HG03135 (cell line): ENCODE measurements around the gene DIMT1.

Experiments used
- ATAC-seq: cut with Tn5 transposase; IDR thresholded peaks from one replicate; pipeline ENCODE4 v1.9.1; 2021; ENCODE audit warnings: mild to moderate bottlenecking, moderate library complexity; ENCODE audit not compliant: unreplicated experiment

Gene DIMT1

DNA sequence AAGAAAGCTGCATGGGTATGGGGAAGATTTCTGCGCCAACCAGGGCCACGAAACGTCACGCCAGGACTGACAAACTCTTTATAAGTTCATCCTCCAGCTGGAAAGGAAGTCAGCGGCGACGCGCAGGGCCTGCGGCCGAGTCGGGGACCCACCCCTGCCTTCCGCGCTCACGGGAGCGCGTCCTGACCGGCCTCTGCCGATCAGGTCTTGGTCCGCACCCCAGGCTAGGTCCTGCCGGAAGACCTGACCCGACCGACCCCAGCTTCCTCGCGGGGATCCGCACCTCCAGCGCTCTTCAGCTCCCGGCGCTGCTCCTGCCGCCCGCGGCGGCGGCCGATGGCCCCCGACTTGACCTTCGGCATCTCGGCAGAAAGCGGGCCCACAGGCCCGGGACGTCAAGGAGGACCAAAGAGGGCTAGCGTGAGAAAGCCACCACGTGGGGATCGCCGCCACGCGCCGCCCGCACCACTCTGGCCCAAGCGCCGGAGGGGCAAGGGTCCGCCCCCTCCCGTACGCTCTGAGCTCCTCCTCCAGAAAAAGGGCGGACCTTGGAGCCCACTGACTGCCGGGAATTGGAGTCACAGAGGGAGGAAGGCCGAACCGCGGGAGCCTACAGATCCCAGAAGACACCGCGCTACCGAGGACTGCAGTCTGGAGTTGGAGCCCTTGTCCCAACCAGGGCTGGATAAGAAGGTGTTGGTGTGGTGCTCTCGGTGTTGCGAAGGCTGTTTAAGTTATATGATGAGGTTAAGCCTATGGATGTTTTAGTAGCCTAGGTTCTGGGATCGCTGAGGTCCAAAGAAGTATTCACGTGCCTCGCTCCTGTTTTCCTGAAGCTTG lies at the start of gene DIMT1:
Gene DIMT1 (minus strand): TSS at position 495 of the 840 bp plus-strand sequence. CDS start 133 bp downstream, at position 362.
- peak; percentile 98 for ATAC-seq

DNA sequence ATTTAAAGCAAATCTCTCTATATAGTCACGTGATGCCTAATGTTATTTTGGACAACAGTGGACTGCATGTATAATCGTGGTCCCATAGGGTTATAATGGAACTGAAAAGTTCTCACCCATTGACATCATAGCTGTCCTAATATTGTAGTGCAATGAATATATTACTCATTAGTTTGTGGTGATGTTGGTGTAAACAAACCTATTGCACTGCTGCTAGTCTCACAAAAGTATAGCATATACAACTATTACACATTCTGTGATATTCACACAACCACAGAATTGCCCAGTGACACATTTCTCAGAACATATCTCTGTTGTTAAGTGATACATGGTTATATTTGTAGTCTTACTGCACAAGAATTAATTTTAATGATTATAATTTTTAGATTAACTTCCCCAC lies 46.6 kb upstream of the DIMT1 start:
- no peak for ATAC-seq

DNA sequence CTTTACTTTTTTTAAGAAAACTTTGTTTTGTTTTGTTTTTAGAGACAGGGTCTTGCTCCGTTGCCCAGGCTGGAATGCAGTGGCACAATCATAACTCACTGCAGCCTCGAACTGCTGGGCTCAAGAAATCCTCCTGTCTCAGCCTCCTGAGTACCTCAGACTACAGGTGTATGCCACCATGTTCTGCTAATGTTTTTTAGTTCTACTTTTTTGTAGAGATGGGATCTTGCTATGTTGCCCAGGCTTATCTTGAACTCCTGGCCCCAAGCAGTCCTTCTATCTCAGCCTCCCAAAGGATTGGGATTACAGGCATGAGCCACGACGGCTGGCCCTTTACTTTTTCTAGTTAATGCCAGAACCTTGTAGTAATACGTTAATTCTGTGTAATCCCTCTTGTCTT lies 44.8 kb upstream of the DIMT1 start:
- no peak for ATAC-seq

DNA sequence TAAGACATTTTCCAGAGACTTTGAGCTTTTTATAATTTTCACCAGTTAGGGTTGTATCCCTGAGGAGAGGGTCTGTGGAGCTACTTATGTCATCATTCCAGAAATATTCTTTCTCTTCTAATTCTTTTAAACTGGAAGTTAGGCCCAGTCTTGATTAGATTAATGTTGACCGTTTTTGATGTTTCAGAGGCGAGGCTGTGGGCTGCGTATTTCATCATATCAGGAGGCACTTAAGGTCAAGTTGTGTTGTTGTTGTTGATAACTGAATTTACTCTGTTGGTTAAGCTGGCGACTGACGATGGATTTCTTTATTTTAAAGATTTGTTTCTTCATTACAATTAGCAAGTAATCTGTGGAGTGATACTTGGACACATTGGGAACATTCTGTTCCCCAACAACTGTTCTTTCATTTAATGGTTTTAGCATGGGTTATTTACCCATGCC lies 28.9 kb upstream of the DIMT1 start:
- no peak for ATAC-seq

DNA sequence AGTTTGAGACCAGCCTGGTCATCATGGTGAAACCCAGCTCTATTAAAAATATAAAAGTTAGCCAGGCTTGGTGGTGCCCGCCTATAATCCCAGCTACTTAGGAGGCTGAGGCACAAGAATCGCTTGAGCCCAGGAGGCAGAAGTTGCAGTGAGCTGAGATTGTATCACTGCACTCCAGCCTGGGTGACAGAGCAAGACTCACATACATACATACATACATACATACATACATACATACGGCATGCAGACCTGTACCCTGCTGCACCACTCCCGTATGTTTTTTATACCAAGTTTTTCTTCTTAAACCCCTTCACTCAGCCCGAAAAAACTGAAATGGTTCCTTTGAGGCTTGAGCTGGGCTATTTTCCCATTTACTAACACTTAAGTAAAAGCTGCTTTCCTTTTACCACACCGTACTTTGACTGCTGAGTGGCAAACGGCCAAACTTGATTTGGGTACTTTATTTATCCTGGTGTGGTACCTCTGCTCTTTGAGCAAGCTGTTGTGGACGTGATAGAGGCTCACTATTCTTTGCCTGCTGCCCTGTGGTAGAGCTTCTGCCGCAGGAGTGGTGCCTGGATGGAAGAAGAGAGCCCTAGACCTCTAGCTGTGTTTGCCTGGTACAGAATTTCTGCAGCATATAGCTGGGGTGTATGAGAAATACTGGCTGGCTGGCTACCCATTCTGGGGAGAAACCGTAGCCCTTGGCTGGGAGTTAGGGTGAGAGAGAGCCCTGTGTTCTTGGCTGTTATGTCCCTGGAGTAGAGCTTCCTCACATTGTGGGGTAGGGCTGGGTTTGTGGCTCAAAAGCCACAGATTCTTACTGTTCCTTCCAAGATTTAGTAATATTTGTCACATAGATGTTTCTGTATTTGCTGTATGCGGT lies 28.3 kb upstream of the DIMT1 start:
- no peak for ATAC-seq

DNA sequence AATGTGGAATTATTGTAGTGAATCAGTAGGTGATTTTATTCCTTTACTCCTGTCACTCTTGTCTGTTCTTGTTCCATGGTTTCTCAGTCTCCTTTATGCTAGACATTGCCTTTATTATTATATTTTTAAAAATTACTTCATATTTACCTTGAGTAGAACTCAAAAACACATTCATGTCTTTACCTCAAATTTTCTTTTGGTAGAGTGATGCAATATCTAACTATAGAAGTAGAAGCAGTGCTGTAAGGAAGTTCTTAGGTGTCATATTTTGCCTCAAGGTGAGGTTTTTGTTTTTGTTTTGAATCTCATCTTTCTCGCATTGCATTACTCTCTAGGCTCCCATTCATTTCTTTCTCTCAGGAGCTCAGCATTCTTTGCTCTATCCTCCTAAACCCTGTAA lies 21.1 kb upstream of the DIMT1 start:
- ATAC-seq, result no peak

DNA sequence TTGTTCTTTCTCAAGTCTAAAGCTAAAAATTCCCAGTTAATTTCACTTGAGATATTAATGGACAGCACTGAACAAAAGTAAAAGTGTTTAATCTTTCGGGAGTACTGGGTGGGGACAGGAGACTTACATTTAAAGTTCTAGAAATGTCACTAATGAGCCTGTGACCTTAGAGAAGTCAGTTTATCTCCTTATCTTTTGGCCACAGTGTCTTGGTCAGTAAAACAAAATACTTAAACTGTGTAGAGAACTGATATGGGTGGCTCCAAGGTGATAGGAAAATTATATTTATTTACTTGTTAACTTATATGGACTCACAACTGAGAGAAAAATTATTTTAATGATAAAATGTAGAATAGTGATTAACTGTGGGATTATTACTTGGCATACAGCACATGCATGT lies 17.7 kb upstream of the DIMT1 start:
- no peak for ATAC-seq

DNA sequence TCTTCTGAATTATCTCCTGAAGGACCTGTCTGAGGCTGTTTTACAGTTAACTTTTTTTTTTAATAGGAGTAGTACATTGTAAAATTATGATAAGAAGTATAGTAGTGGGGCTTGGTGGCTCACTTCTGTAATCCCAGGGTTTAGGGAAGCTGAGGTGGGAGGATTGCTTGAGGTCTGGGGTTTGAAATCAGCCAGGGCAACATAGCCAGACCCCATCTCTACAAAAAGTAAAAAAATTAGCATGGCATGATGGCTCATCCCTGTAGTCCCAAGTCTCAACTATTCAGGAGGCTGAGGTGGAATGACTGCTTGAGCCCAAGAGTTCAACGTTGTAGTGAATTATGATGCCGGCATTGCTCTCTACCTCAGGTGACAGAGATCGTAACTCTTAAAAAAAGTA lies 15.9 kb upstream of the DIMT1 start:
- no peak for ATAC-seq

DNA sequence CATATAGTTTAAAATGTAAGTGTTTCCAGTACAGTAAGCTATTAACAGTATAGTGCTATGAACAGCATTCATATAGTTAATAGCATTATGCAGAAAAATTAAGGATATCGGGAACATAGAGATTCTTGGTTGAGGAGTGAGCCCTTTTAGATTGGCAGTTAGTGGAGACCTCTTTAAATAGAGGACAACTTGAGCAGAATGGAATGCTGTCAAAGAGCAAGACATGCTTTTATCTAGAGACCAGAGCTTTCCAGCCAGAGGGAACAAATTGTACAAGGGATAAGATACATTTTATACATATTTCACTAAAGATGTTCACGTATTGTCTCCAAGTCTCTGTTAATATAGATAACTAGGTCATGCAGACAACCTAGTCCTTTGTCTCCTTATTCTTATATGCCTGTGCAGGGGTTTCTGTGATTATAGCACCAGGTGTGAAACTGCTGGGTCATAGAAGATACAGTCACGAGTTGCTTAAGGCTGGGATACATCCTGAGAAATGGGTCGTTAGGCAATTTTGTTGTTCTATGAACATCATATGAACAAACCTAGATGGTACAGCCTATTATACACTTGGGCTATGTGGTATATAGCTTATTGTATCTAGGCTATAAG lies 14.9 kb upstream of the DIMT1 start:
- ATAC-seq, result no peak

DNA sequence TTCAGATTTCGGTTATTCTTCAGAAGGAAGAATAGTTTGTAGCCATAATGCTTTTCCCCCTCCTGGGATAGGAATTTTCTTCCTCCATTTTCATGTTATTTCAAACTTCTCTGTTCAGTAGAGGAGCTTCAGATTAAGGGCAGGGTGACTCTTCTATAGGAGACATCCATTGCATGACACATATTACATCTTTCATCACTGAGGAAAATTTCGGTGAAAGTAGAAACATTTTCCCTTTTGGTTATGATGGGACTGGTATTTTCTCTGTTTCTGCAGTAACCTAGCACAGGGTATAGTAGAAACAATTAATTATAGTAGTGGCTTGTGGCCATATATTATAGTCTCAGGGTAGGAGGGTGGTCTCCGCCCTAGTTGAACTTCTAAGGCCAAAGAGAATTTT lies 10.0 kb upstream of the DIMT1 start:
- no peak for ATAC-seq

DNA sequence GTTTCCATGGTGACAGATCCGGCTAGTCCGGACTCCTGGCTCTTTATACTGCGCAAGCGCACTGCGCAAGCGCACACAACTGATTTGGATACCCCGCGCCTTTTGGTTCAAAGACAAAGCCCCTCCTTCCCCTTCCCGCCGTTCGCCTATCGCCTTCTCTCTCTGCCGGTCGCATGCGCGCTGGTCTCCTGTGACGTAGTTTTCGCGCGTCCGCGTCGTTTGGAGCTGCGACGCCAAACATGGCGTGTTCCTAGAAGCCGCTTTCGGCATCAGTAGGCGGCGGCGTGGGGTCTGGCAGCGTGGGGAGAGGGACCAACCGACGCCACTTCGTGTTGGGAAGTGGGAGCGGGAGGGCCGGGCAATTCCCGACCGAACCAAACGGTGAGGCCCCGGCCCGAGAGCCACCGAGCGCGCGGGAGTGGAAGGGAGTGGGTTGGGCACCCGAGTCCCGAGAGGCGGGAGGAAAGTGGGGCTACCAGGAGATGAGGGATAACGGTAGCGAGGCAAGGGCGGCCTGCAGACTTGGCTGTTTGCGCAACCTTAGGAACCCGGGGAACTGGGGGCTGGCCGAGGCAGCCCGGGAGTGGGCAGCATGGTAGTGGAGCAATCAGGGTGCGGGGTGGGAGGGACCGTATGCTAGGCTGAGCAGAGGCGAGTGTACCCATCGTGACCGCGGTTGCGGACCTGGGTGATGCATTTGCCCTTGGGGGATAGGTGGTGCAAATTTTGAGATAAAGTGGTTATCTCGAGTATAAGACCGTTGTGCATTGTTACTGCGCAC lies 9.0 kb upstream of the DIMT1 start, which contains the start of gene IPO11:
Gene IPO11 (plus strand): TSS at position 215 of the 781 bp plus-strand sequence. CDS start 24,517 bp downstream, outside the sequence.
- ATAC-seq, result peak; percentile 94

DNA sequence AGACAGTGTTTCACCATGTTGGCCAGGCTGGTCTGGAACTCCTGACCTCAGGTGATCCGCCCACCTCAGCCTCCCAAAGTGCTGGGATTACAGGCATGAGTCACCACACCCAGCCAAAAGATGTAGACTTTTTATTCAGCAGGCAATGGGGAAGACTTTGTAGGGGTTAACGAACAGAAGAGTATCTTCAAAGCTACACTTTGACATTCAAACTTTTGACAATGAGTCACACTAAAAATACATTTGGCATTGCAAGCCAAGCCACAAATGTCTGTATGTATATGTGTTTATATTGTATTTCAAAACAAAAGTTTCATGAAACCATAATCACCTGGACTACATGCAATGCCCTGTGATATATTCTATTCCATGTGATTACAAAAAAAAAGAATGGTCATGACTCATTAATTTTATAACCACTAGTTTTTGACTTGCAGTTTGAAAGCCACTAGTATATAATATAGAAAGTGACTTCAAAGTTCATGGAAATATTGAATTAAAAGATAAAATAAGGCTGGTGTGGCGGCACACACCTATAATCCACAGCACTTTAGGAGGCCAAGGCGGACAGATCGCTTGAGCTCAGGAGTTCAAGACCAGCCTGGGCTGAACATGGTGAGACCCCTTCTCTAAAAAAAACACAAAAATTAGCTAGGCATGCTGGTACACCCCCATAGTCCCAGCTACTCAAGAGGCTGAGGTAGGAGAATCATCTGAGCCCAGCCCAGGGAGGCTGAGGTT lies 8.3 kb downstream of the DIMT1 start:
- ATAC-seq, result no peak

DNA sequence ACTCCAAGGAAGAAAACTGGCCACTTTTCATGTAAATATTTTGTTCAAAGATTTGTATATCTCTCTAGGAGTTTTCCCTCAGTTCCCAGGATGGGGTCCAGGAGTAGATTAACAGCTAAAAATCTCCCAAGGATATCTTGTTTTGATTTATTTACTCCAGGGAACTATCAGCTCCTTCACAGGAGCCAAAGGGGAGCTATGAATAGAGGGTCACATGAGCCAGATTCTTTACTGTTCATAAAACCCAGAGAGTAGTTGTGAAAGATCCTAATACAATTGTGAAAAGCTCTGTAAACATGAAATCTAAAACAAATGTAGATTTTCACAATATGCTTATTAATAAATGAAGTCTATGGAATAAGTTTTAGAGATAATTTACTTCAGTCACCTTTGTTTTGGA lies 16.9 kb downstream of the DIMT1 start:
- ATAC-seq, result no peak

DNA sequence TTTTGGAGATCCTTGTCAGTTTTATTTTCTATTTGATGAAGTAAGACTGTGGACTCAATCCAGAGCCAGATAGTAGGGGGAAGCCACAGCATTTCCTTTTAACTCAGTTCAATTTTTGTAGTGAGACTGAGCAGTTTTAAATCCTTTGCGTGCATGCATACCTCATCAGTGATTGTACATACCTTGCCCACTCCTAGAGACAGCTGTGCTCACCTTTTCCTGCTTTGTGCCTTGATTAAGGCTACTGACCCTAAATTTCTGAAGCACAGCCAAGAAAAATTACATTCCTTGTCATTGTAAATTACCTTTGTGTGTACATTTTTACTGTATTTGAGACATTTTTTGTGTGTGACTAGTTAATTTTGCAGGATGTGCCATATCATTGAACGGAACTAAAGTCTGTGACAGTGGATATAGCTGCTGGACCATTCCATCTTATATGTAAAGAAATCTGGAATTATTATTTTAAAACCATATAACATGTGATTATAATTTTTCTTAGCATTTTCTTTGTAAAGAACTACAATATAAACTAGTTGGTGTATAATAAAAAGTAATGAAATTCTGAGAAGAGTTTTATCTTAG lies 17.8 kb downstream of the DIMT1 start:
- ATAC-seq, result no peak

DNA sequence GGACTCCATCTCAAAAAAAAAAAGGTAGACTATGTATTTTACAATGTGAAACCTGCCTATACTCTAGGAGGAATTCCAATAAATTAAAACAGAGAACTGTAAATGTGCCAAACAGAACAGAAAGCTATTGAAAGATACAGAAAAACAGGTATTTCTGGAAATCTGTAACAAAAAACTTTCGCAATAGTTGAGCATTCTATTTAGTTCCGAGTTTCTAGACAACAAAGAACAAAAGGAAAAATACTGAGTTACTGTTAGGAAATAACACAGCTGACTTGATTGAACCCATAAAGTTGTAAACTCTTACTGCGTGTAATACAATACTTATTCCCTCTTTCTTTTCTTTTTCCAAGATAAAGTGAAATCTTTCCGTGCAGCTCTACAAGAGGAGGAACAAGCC lies 18.6 kb downstream of the DIMT1 start:
- ATAC-seq, result no peak

DNA sequence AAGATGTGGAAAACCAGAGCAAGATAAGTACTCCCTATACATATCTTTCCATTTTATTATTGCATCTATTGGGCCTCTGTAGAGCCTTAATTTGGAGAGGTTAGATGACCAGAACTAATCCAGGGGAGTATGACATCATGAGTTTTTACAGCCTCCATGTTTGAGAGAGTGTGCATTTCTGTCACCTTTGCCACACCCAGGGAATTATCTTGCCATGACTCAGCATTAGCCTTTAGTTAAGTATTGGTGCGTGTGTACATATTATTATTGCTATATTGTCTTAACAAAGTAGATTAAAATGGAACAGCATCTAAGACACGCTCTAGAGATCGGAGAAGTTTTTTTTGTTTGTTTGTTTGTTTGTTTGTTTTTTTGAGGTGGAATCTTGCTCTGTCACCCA lies 27.6 kb downstream of the DIMT1 start:
- no peak for ATAC-seq

DNA sequence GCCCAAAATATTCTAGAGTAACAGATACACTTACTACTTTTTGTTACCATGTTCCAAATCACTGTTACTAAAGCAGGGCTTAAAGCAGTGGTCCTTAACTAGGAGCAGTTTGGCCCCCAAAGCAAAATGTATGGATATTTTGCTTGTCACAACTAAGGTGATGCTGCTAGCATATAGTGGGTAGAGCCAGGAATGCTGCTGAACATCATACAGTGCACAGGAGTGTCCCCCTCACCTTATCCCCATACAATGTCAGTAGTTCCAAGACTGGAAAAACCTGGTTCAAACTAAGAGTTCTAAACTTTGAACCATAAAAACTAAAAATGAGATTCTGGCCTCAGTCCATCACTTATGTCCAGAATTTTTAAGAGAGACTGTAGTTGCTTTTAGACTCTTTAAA lies 28.1 kb downstream of the DIMT1 start:
- no peak for ATAC-seq

DNA sequence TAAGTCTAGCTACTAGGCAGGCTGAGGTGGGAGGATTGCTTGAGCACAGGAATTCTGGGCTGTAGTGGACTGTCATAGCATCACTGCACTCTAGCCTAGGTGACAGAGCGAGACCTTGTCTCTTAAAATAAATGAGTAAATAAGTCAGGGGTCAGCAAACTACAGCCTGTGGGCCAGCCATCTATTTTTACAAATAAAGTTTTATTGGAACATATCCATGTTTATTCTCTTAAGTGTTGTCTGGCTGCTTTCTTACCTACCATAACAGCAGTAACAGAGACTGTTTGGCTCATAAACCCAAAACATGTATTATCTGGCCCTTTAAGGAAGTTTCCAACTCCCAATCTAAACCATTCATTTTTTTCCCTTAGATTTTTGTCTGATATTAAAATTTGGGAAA lies 29.6 kb downstream of the DIMT1 start:
- ATAC-seq, result no peak

DNA sequence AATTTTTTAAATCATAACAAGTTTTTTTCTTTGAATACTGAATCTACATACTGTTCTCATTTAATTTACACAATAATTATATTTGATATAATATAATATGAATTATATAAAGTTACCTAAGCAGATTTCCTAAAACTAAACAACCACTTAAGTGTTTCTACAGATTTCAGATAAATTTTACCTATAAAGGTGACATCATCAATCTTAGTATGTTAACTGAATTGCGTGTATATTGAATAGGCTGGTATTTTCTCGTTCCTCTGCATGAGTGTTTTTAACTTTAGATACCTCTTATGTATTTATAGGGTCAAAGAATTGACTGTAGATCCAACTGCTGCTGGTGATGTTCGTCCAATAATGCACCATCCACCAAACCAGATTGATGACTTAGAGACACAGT lies 30.3 kb downstream of the DIMT1 start:
- ATAC-seq, result no peak

DNA sequence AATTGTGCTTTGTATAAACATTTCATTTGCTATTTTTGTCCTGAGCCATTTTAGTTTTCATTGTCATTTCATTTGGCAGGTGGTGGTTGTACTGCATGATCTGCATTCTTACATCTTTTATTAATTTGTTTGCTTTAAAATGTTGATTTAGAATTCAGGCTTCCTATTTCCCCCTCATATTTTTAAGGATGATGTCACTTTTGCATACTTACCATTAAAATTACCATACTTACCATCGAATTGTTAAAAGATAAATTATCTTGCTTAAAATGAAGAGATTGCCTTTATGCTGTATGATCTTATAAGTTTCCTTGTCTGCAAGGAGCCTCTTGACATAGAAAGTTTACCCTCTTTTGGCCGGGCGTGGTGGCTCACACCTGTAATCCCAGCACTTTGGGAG lies 31.1 kb downstream of the DIMT1 start:
- ATAC-seq, result no peak
